Measurements from ENCODE around the gene EZR. TPM values are rescaled to one million over a fixed set of nuclear protein-coding genes. Genes with fewer than 3 reads are reported as not detected.
A peak's percentile ranks its signal among the peaks of the same experiment; 100 is the strongest.
"Not testable (repeated sequence)": the region's sequence is repeated elsewhere in the genome, so short reads cannot be mapped to it uniquely, and the experiment has no call there.

The EZR gene
- total and polyA plus RNA-seq, 9 of the 15 experiments (the other 6 are each of a cell fraction or from before 2014, with no cell fraction given) = 36.5 to 162 (median 104) TPM

GRCh38 chr6:158838790-158839189, 19.6 kb upstream of the EZR start:
- BruUV-seq (replicated peaks); H3K27ac ChIP-seq (ENCODE audit: extremely low read depth, low read depth, low read length); intact Hi-C loops (cut with micrococcal nuclease); H3K9me3 ChIP-seq (replicated peaks; ENCODE audit: control insufficient read depth, insufficient read depth, low read depth, low read length); FAIRE-seq; H3K4me3 ChIP-seq; H3K27me3 ChIP-seq (ENCODE audit: control insufficient read depth in 2 of 2, insufficient read depth in 2 of 2, low read length in 2 of 2); CTCF ChIA-PET (ENCODE audit: low intra/inter-chr PET ratio); ATAC-seq; H3K79me2 ChIP-seq (ENCODE audit: control insufficient read depth, insufficient read depth, low read length); H3K9ac ChIP-seq (ENCODE audit: insufficient read depth in 1 of 2, low read depth in 2 of 2, low read length in 2 of 2); H4K20me1 ChIP-seq (replicated peaks; ENCODE audit: control insufficient read depth, insufficient read depth, low read length); H2AFZ ChIP-seq (ENCODE audit: low read depth, low read length); DNase-seq (ENCODE audit: extremely low read depth in 1 of 4, low spot score in 3 of 4); H3K36me3 ChIP-seq (ENCODE audit: control insufficient read depth, insufficient read depth, low read length); H3K4me2 ChIP-seq (ENCODE audit: insufficient read depth, low read length); H3K9me1 ChIP-seq (ENCODE audit: control insufficient read depth, insufficient read depth, low read length); in situ Hi-C loops (cut with MboI): not testable (repeated sequence)
- H3K4me1 ChIP-seq (replicated peaks in 1 of 2; ENCODE audit: control insufficient read depth in 2 of 2, insufficient read depth in 2 of 2, low read length in 2 of 2) = peaks cover 21 to 25% of the 10 kb centered on the region in 2 experiments
- POLR2A ChIA-PET = interaction anchor here (0.7 to 1.9 kb wide), 5 partner anchors 8 to 53 kb away, joined by 3 to 5 read pairs (median 3); no protein-coding TSS in a partner anchor
- WGBS (ENCODE audit: insufficient coverage, low coverage, missing lambda C conversion rate) = 64% methylated on average over 3 of the region's 3 CpGs

DNA sequence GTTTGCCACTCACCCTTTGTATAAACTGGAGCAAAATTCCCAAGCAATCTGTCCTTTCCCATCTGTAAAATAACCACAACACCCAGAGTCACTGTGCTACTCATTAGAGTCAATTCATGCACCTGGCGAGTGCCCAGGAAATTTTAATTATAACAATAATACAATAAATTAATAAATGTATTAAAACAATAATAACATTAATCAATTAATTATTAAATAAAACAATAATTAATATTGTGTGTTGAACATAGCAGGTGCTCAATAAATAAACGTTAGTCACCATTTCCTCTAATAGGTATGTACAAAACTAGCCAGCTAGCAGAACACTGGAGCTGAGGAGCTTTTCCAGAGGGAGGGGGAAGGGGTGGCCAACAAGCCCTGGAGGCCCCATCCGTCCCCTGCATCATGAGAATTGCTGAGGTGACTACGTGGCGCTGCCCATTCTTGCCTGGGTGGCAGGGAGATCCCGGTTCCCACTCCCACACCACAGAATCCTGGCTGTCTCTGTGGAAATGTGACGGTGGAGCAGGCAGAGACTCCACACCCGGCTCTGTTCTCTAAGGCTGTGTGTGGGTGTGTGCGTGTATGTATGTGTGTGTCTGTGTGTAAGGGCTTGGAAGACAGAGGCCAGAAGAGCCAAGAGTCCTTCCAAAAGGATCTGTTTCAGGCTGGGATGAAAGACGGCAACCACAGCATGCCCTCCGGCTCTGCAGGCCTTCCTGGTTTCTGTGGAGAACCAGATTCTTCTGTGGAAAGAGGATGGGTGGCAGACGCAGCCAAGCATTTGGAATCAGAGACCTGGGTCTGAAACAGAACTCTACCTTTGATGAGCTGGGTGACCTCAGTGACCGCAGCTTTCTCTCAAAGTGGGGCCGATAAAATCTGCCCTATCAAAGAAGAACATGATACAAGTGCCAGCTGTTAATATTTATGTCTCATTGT, 18.8 kb upstream of the EZR start:
- Histone ChIP-seq H4K20me1 (replicated peaks; ENCODE audit: control insufficient read depth, insufficient read depth, low read length) (no peaks in the 10 kb centered on the region), H3K36me3 (ENCODE audit: control insufficient read depth, insufficient read depth, low read length) (no peaks in the 10 kb centered on the region), H3K27ac (ENCODE audit: extremely low read depth, low read depth, low read length) (no peak overlapping the region), H3K79me2 (ENCODE audit: control insufficient read depth, insufficient read depth, low read length) (no peaks in the 10 kb centered on the region), H3K4me1 (replicated peaks in 1 of 2; ENCODE audit: control insufficient read depth in 2 of 2, insufficient read depth in 2 of 2, low read length in 2 of 2) (peaks cover 20 to 25% of the 10 kb centered on the region in 2 experiments), H3K27me3 (ENCODE audit: control insufficient read depth in 2 of 2, insufficient read depth in 2 of 2, low read length in 2 of 2) (no peaks in the 10 kb centered on the region), H2AFZ (ENCODE audit: low read depth, low read length) (peak overlapping the region; percentile 66), H3K4me3 (no peak overlapping the region), H3K9me1 (ENCODE audit: control insufficient read depth, insufficient read depth, low read length) (no peaks in the 10 kb centered on the region), H3K9me3 (replicated peaks; ENCODE audit: control insufficient read depth, insufficient read depth, low read depth, low read length) (no peaks in the 10 kb centered on the region), H3K4me2 (ENCODE audit: insufficient read depth, low read length) (no peak overlapping the region), H3K9ac (ENCODE audit: insufficient read depth in 1 of 2, low read depth in 2 of 2, low read length in 2 of 2) (peak overlapping the region in 1 of 2 experiments; percentile 78; a peak in 1 of 4 replicates)
- FAIRE-seq (no peak), ATAC-seq (no peak), DNase-seq (ENCODE audit: extremely low read depth in 1 of 4, low spot score in 3 of 4) (no peak)
- BruUV-seq (replicated peaks) = no TSS peak
- in situ Hi-C loops (cut with MboI) (no loop called here), intact Hi-C loops (cut with micrococcal nuclease) (no loop called here)
- CTCF ChIA-PET (ENCODE audit: low intra/inter-chr PET ratio) = no interaction called here
- TF ChIP-seq ZNF609 (CRISPR knock-in tag; IDR thresholded peaks at IDR 0.05; ENCODE audit: borderline replicate concordance) (no peak), KAT2B (IDR thresholded peaks at IDR 0.05; ENCODE audit: low read depth, low read length) (no peak), DACH1 (IDR thresholded peaks at IDR 0.05; ENCODE audit: partially characterized antibody) (peak; percentile 44), EGR1 (conservative IDR thresholded peaks at IDR 0.05) (peak; percentile 71)
- 52% methylated on average over 14 of the region's 14 CpGs for WGBS (ENCODE audit: insufficient coverage, low coverage, missing lambda C conversion rate)
- POLR2A ChIA-PET = interaction anchor here (0.8 to 1.0 kb wide), 3 partner anchors 9 to 32 kb away, joined by 3 read pairs; no protein-coding TSS in a partner anchor
